Left lobe of liver (tissue), 2 donors: ENCODE data around the gene GCA. TPM values are rescaled to one million over a fixed set of nuclear protein-coding genes. Genes with fewer than 3 reads are reported as not detected.

Source experiments
- ATAC-seq: fragments of 200-7000 bp; cut with Tn5 transposase; one replicate; pipeline ENCODE4 v1.9.1; 2020; ENCODE audit warnings: mild to moderate bottlenecking, moderate library complexity
- DNase-seq: peaks from one replicate; pipeline ENCODE4 v3.0.0-alpha.2; 2020; ENCODE audit warnings: low spot score
- total RNA-seq: library from RNA; stranded (reverse); gene quantifications from one replicate; pipeline ENCODE4 v1.2.1, GENCODE V29; 2021
- donor health status: DM: no; HTN: no; CAD: no; lungs with moderate emphysema.
- donor health status: DM: no; HTN: yes; CAD: no.

The GCA gene
- 7.3 TPM for total RNA-seq

GRCh38 chr2:162343824-162344616 lies at the start of gene GCA:
Gene GCA, plus strand, starts transcription at chr2:162344132. Its CDS starts 117 bp downstream, at chr2:162344249.
- ATAC-seq, result peak; percentile 98
- DNase-seq, result peak; percentile 97

- DNase-seq, result no peak
- ATAC-seq, result no peak
These were observed 48.9 kb upstream of the GCA start for GRCh38 chr2:162295009-162295408.

GRCh38 chr2:162297925-162298552 lies 45.9 kb upstream of the GCA start:
- ATAC-seq (peak; percentile 85), DNase-seq (no peak)

GRCh38 chr2:162298669-162299335 lies 45.1 kb upstream of the GCA start:
- DNase-seq, result no peak
- ATAC-seq, result peak; percentile 58

- DNase-seq, result no peak
- ATAC-seq, result no peak
These were observed 43.7 kb upstream of the GCA start for GRCh38 chr2:162300266-162300665.

GRCh38 chr2:162301151-162301804 lies 42.7 kb upstream of the GCA start:
- DNase-seq, result no peak
- ATAC-seq, result peak; percentile 82

- DNase-seq (no peak), ATAC-seq (peak; percentile 40)
These were observed 42.1 kb upstream of the GCA start for GRCh38 chr2:162301877-162302276.

- ATAC-seq, result no peak
- no peak for DNase-seq
These were observed 38.0 kb upstream of the GCA start for GRCh38 chr2:162305901-162306300.

- ATAC-seq (no peak), DNase-seq (no peak)
These were observed 35.0 kb upstream of the GCA start for GRCh38 chr2:162308747-162309503.

- DNase-seq (no peak), ATAC-seq (no peak)
These were observed 31.1 kb upstream of the GCA start for GRCh38 chr2:162312853-162313252.

GRCh38 chr2:162315938-162316337 lies 28.0 kb upstream of the GCA start:
- ATAC-seq (no peak), DNase-seq (no peak)

- DNase-seq (no peak), ATAC-seq (no peak)
These were observed 27.3 kb upstream of the GCA start for GRCh38 chr2:162316590-162316989.

GRCh38 chr2:162317058-162317742 lies 26.7 kb upstream of the GCA start:
- no peak for ATAC-seq
- no peak for DNase-seq

GRCh38 chr2:162317861-162318327 lies 26.0 kb upstream of the GCA start:
- DNase-seq, result peak; percentile 54
- ATAC-seq, result peak; percentile 54

- ATAC-seq, result peak; percentile 94
These were observed 25.4 kb upstream of the GCA start, which contains the start of gene IFIH1 for GRCh38 chr2:162318328-162319180. Gene IFIH1, minus strand, starts transcription at chr2:162318684. Its CDS starts 377 bp downstream, at chr2:162318307.

GRCh38 chr2:162320864-162321517 lies 22.9 kb upstream of the GCA start:
- no peak for ATAC-seq

More at GRCh38 chr2:162318328-162319180, 25.4 kb upstream of the GCA start, which contains the start of gene IFIH1:
- peak; percentile 89 for DNase-seq

GRCh38 chr2:162324953-162325352 lies 19.0 kb upstream of the GCA start:
- DNase-seq (no peak), ATAC-seq (no peak)

More at GRCh38 chr2:162320864-162321517, 22.9 kb upstream of the GCA start:
- DNase-seq, result no peak

GRCh38 chr2:162327134-162327769 lies 16.7 kb upstream of the GCA start:
- DNase-seq (no peak), ATAC-seq (no peak)
